Neutrophil (primary cell): ENCODE data around the gene PIAS4.
"Not testable (repeated sequence)": the region's sequence is repeated elsewhere in the genome, so short reads cannot be mapped to it uniquely, and the experiment has no call there.

Source experiments
- H3K27ac ChIP-seq: fragments of 200-600 bp; sonication (generic); 2 replicates; pipeline ENCODE4 v1.5.1; 2016; ENCODE audit warnings: mild to moderate bottlenecking, moderate library complexity
- H3K27me3 ChIP-seq: fragments of 200-600 bp; sonication (generic); 2 replicates; pipeline ENCODE4 v1.6.0; 2016; ENCODE audit warnings: mild to moderate bottlenecking
- H3K36me3 ChIP-seq: fragments of 200-600 bp; sonication (generic); 2 replicates; pipeline ENCODE4 v1.5.1; 2017
- H3K4me1 ChIP-seq, 2 experiments: fragments of 200-600 bp in 1 of 2; sonication (generic) in 1 of 2; 1 replicate in 1 of 2; 2 replicates in 1 of 2; pipeline versions ENCODE4 v1.5.1 to v1.6.1; 2013 to 2016; ENCODE audit warnings: low read depth in 1 of 2, low read length in 1 of 2, mild to moderate bottlenecking in 1 of 2, moderate library complexity in 1 of 2; ENCODE audit not compliant: control insufficient read depth in 1 of 2, insufficient read depth in 1 of 2
- H3K4me3 ChIP-seq, 2 experiments: fragments of 200-600 bp in 1 of 2; sonication (generic) in 1 of 2; 1 replicate in 1 of 2; 2 replicates in 1 of 2; pipeline ENCODE4 v1.5.1; 2013 to 2016; ENCODE audit warnings: low read depth in 1 of 2, low read length in 1 of 2, mild to moderate bottlenecking in 1 of 2, moderate library complexity in 1 of 2
- H3K9me3 ChIP-seq: fragments of 200-600 bp; sonication (generic); 2 replicates; pipeline ENCODE4 v1.5.1; 2016
- TF ChIP-seq, protein P1 (sequence below): fragments of 200-600 bp; sonication (generic); IDR thresholded peaks from 2 replicates; pipeline ENCODE4 v1.5.1; 2016; ENCODE audit warnings: antibody characterized with exemption

PIAS4 gene

DNA sequence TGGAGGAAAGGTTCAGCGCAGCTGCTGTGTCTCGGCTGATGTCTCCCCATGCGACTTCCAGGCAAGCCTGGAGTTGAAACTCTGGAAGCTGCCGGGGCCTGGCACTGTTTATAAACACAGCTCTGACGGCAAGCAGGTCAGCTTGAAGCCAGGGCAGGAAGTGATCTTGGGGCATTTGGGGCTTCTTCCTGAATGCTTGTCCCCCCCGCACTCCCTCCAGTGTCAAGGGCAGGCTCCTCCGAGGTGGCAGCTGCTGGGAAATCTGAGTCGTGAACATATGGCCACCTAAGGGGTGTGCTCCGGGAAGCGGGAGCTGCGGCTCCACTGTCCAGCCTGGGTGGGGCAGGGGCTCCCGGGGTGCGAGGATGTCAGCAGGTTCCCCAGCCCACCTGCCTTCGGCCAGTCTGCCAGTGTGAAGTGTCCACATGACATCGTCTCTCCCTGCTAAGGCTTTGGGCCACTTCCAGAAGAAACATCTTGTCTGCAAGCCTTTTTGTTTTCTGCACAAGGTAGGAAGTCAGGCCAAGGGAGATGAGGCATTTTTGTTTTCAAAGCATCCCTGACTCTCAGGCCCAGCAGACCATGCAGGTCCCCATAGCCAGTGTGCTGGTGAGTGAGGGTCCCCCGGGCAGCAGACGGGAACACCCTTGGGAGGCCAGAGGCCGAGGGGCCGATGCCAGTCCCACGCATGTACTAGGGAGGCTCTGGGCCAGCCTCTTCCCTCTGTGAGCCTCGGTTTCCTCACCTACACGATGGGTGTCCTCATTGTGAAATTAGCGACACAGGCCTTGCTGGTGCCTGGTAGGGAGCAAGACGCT is 2.7 kb downstream of the PIAS4 start:
- Histone ChIP-seq H3K4me3 (no peak overlapping the region), H3K4me1 (peaks cover 25 to 30% of the 10 kb centered on the region in 2 experiments), H3K27ac (no peak overlapping the region), H3K36me3 (peaks cover 47% of the 10 kb centered on the region), H3K27me3 (no peaks in the 10 kb centered on the region), H3K9me3 (no peaks in the 10 kb centered on the region)
- TF ChIP-seq, protein P1, sequence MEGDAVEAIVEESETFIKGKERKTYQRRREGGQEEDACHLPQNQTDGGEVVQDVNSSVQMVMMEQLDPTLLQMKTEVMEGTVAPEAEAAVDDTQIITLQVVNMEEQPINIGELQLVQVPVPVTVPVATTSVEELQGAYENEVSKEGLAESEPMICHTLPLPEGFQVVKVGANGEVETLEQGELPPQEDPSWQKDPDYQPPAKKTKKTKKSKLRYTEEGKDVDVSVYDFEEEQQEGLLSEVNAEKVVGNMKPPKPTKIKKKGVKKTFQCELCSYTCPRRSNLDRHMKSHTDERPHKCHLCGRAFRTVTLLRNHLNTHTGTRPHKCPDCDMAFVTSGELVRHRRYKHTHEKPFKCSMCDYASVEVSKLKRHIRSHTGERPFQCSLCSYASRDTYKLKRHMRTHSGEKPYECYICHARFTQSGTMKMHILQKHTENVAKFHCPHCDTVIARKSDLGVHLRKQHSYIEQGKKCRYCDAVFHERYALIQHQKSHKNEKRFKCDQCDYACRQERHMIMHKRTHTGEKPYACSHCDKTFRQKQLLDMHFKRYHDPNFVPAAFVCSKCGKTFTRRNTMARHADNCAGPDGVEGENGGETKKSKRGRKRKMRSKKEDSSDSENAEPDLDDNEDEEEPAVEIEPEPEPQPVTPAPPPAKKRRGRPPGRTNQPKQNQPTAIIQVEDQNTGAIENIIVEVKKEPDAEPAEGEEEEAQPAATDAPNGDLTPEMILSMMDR, result no peak

DNA sequence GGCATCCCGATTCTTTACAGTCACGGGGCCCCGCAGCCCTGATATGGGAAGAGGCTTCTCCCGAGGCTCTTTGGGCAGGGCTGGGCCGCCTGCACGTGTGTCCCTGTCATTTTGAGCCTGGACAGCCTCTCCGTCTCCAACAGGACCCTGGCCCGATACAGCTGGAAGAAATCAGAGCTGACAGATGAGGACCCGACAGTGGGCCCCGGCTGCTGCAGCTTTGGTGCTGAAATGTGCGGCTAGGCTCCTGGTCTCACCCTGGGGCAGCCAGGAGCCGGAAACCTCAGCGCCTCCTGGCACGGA is 3.2 kb downstream of the PIAS4 start:
- H3K4me3 ChIP-seq, result no peak overlapping the region
- TF ChIP-seq, protein P1, result no peak
- H3K27me3 ChIP-seq, result no peaks in the 10 kb centered on the region
- H3K4me1 ChIP-seq, result peaks cover 25 to 30% of the 10 kb centered on the region in 2 experiments
- peaks cover 52% of the 10 kb centered on the region for H3K36me3 ChIP-seq
- no peaks in the 10 kb centered on the region for H3K9me3 ChIP-seq
- H3K27ac ChIP-seq, result no peak overlapping the region

DNA sequence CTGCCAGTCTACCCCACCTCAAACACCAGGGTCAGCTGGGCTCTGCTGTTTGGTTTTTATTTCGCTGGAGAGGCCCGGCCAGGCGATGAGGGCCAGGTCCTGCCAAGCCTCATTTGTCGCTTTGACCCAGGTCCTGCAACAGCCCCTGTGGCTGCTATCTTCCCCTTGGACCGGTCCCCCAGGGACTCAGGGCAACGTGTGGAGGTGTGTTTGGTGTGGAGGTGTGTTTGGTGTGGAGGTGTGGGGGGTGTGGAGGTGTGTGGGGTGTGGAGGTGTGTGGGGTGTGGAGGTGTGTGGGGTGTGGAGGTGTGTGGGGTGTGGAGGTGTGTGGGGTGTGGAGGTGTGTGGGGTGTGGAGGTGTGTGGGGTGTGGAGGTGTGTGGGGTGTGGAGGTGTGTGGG is 3.9 kb downstream of the PIAS4 start:
- Histone ChIP-seq H3K4me1 (peaks cover 25 to 29% of the 10 kb centered on the region in 2 experiments), H3K36me3 (peaks cover 59% of the 10 kb centered on the region)
- H3K9me3 ChIP-seq, result not testable (repeated sequence)

DNA sequence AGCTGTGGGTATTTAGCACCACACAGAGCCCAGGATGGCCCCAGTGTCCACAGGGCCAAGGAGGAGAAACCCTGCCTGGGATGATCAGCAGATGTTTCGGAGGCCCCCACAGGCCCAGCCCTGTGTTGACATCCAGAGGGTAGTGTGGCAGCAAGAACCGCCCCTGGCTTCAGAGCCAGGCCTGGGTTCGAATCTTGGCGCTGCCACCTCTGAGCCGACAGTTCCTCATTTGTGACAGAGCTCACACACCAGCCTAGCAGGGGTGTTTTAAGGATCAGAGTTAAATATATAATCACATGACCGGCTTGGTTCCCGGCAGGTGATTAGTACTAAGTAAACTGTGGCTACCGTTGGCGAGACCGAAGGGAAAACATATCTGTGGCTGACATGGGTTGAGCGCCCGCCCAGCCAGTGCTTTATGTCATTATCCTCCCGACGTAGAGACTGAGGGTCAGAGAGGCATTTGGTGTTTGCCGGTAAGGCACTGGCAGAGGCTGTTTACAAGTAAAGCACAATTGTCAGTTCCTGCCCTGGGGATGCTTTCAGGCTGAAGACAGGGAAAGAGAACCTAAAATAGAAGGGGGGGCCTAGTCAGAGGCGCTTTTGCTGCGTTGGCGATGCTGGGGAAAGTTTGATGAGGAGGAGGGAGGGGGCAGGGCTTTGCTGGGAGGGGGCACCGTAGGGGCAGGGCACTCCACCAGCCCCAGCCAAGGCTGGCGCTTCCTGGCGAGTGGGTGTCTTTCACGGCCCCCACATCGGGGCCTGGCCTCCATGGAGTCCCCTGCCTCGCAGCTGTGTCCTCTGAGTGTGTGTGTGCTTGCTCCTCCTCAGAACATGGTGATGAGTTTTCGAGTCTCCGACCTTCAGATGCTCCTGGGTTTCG is 4.8 kb downstream of the PIAS4 start:
- no peaks in the 10 kb centered on the region for H3K9me3 ChIP-seq
- no peak overlapping the region for H3K27ac ChIP-seq
- no peak overlapping the region for H3K4me3 ChIP-seq
- H3K27me3 ChIP-seq, result no peaks in the 10 kb centered on the region
- TF ChIP-seq, protein P1, result no peak
- H3K4me1 ChIP-seq, result peaks cover 19 to 22% of the 10 kb centered on the region in 2 experiments
- H3K36me3 ChIP-seq, result peaks cover 68% of the 10 kb centered on the region

More for the DNA sequence above, 3.9 kb downstream of the PIAS4 start:
- not testable (repeated sequence) for H3K4me3 ChIP-seq, H3K27ac ChIP-seq, H3K27me3 ChIP-seq

GRCh38 chr19:4012975-4013634 is 5.6 kb downstream of the PIAS4 start:
- H3K36me3 ChIP-seq, result peaks cover 74% of the 10 kb centered on the region
- H3K27me3 ChIP-seq, result no peaks in the 10 kb centered on the region
- H3K4me1 ChIP-seq, result peaks cover 17 to 20% of the 10 kb centered on the region in 2 experiments
- TF ChIP-seq, protein P1, result no peak
- no peaks in the 10 kb centered on the region for H3K9me3 ChIP-seq
- H3K4me3 ChIP-seq, result no peak overlapping the region
- H3K27ac ChIP-seq, result no peak overlapping the region
